ENCODE data around the gene TBC1D22A. TPM values are rescaled to one million over a fixed set of nuclear protein-coding genes. Genes with fewer than 3 reads are reported as not detected.

The TBC1D22A gene
- total and polyA plus RNA-seq, 11 donors, result 9.4 to 30.7 (median 18.6) TPM

- Histone ChIP-seq H3K36me3 (peaks cover 0 to 14% (median 0%) of the 10 kb centered on the region in 9 donors), H3K27ac (peak overlapping the region; percentile 90 to 100 (median 98)), H3K4me1 (peaks cover 18 to 92% (median 84%) of the 10 kb centered on the region in 12 donors), H3K4me3 (peak overlapping the region in 7 of 12 donors; percentile 1 to 100 (median 85)), H3K27me3 (no peaks in the 10 kb centered on the region), H3K9me3 (no peaks in the 10 kb centered on the region)
- TF ChIP-seq, protein P1, sequence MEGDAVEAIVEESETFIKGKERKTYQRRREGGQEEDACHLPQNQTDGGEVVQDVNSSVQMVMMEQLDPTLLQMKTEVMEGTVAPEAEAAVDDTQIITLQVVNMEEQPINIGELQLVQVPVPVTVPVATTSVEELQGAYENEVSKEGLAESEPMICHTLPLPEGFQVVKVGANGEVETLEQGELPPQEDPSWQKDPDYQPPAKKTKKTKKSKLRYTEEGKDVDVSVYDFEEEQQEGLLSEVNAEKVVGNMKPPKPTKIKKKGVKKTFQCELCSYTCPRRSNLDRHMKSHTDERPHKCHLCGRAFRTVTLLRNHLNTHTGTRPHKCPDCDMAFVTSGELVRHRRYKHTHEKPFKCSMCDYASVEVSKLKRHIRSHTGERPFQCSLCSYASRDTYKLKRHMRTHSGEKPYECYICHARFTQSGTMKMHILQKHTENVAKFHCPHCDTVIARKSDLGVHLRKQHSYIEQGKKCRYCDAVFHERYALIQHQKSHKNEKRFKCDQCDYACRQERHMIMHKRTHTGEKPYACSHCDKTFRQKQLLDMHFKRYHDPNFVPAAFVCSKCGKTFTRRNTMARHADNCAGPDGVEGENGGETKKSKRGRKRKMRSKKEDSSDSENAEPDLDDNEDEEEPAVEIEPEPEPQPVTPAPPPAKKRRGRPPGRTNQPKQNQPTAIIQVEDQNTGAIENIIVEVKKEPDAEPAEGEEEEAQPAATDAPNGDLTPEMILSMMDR (IDR thresholded peaks at IDR 0.05), result no peak
- TF ChIP-seq POLR2A (IDR thresholded peaks at IDR 0.05), result no peak
- ATAC-seq, result peak in 1 of 4 donors; percentile 5
- peak in 2 of 5 donors; percentile 52 to 60 for DNase-seq
- 20 to 34% (median 23%) methylated on average over 10 to 12 of the region's 12 CpGs for WGBS, 4 donors
- intact Hi-C loops (cut with DNase I), result loop anchor here in 7 of 10 donors (5.0 kb wide), 4 partner anchors 48 to 173 kb away; no protein-coding TSS in a partner anchor
Measured at GRCh38 chr22:46734830-46735453, 27.5 kb upstream of the TBC1D22A start.

DNA sequence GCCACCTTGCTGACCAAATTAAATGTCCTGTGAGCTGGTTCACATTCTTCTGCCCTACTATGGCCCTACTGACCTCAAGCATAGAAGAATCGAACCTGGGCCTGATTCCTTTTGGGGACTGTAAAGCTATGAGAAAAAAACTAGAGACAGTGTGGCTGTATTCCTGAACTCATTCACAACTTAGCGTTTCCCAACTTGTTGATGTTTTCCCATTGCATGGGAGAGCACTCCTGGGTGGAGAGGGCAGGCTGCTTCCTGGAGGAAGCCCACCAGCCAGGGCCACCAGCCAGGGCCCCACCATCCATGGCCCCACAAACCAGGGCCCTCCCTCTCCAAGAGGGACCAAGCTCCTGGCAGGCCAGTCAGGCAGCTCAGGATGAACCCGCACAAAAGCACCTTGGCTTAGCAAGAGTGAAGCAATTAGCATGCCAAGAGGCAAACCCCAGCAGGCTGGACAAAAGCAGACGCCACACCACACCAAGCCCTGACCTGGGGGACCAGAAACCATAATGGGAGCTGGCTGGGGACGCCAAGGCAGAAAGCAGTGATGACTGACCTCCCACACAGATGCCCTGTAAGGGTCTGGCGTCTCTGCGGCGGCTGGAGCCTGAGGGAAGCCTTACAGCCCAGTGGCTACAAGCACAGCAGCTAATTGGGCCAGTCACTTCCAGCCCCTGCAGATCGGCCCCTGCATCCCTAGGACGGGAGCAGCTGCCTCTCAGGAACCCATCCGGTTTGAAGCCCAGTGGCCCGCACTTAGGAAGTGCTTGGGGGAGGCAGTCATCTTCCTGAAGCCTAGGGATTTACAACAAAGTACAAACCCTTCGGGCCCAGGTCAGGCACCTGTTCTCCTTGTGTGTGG is 26.5 kb upstream of the TBC1D22A start:
- WGBS, 4 donors, result 33 to 45% (median 36%) methylated on average over 8 to 13 of the region's 13 CpGs
- DNase-seq (no peak), ATAC-seq (peak in 1 of 4 donors; percentile 9)
- Histone ChIP-seq H3K4me3 (peak overlapping the region in 11 of 12 donors; percentile 1 to 100 (median 88)), H3K9me3 (no peaks in the 10 kb centered on the region), H3K36me3 (peaks cover 0 to 12% (median 0%) of the 10 kb centered on the region in 9 donors), H3K4me1 (peaks cover 14 to 92% (median 76%) of the 10 kb centered on the region in 12 donors), H3K27me3 (no peaks in the 10 kb centered on the region), H3K27ac (peak overlapping the region; percentile 90 to 100 (median 98))
- TF ChIP-seq, protein P1 (IDR thresholded peaks at IDR 0.05), result no peak
- TF ChIP-seq POLR2A (IDR thresholded peaks at IDR 0.05), result no peak
- intact Hi-C loops (cut with DNase I), result loop anchor here in 7 of 10 donors (5.0 kb wide), 3 partner anchors 49 to 174 kb away; no protein-coding TSS in a partner anchor

GRCh38 chr22:46736705-46737104 is 25.7 kb upstream of the TBC1D22A start:
- WGBS, 4 donors, result 35 to 58% (median 44%) methylated on average over 7 to 8 of the region's 8 CpGs
- DNase-seq (no peak), ATAC-seq (no peak)
- H3K36me3 ChIP-seq, result peaks cover 0 to 6% (median 0%) of the 10 kb centered on the region in 9 donors
- no peaks in the 10 kb centered on the region for H3K27me3 ChIP-seq
- H3K4me3 ChIP-seq, result peak overlapping the region; percentile 57 to 100 (median 92)
- intact Hi-C loops (cut with DNase I), result loop anchor here in 7 of 10 donors (5.0 kb wide), 3 partner anchors 49 to 174 kb away; no protein-coding TSS in a partner anchor
- TF ChIP-seq POLR2A (IDR thresholded peaks at IDR 0.05), result no peak
- TF ChIP-seq, protein P1 (IDR thresholded peaks at IDR 0.05), result no peak
- peaks cover 9 to 91% (median 69%) of the 10 kb centered on the region in 12 donors for H3K4me1 ChIP-seq
- peak overlapping the region; percentile 90 to 100 (median 98) for H3K27ac ChIP-seq
- no peaks in the 10 kb centered on the region for H3K9me3 ChIP-seq

Measured in heart left ventricle (tissue), 16 donors.